HepG2 (cell line): ENCODE data around the gene POLL. TPM values are rescaled to one million over a fixed set of nuclear protein-coding genes. Genes with fewer than 3 reads are reported as not detected.

ENCODE experiments used
- ATAC-seq: fragments of 200-7000 bp; cut with Tn5 transposase; 3 replicates; pipeline ENCODE4 v1.9.1; 2020; ENCODE audit warnings: mild to moderate bottlenecking, moderate library complexity
- BruUV-seq: library from RNA; stranded (reverse); fragments of 400-500 nt; replicated peaks from 2 replicates; lab custom pipeline; 2021; lab: Mats Ljungman, UMichigan
- CTCF ChIA-PET: fragments of 300-600 bp; formaldehyde crosslinking; extraction: SDS; loops from one replicate; lab custom pipeline; 2021; ENCODE audit warnings: low total read pairs, inconsistent platforms, low intra/inter-chr PET ratio; lab: Yijun Ruan, JAX
- POLR2A ChIA-PET: fragments of 350-600 bp; sonication (Branson Sonifier 250); formaldehyde crosslinking; loops from one replicate; lab custom pipeline; 2020; ENCODE audit warnings: antibody characterized with exemption, inconsistent platforms; lab: Yijun Ruan, JAX
- DNase-seq: peaks from one replicate; pipeline ENCODE4 v3.0.0-alpha.2; 2015; ENCODE audit warnings: low spot score
- FAIRE-seq: peaks from 3 replicates; lab custom pipeline; 2011; peaks lifted over from hg19 to GRCh38; lab: Jason Lieb, UNC
- H2AFZ ChIP-seq: one replicate; pipeline ENCODE4 v1.6.1; 2011; ENCODE audit warnings: low read length, inconsistent platforms
- H3K27ac ChIP-seq: fragments of 300-600 bp; 3 replicates; pipeline ENCODE4 v1.8.0; 2011; ENCODE audit warnings: mixed run types, mild to moderate bottlenecking, mixed read lengths, low read length, inconsistent platforms; ENCODE audit not compliant: insufficient read depth; ENCODE audit errors: extremely low read length
- H3K27me3 ChIP-seq, 2 experiments: fragments of 200-600 bp in 1 of 2; 2 replicates in 1 of 2; 3 replicates in 1 of 2; pipeline versions ENCODE4 v1.6.0 to v1.8.0; 2011; ENCODE audit warnings: low read length in 2 of 2, mild to moderate bottlenecking in 2 of 2, moderate library complexity in 2 of 2, inconsistent platforms in 1 of 2; ENCODE audit not compliant: insufficient read depth in 2 of 2, control insufficient read depth in 1 of 2
- H3K36me3 ChIP-seq, 2 experiments: fragments of 200-600 bp in 1 of 2; replicated peaks in 1 of 2; 2 replicates in 1 of 2; 3 replicates in 1 of 2; pipeline versions ENCODE4 v1.5.1 to v1.8.0; 2011; ENCODE audit warnings: low read length in 2 of 2, inconsistent platforms in 1 of 2; ENCODE audit not compliant: insufficient read depth in 2 of 2, control insufficient read depth in 1 of 2
- H3K4me1 ChIP-seq: 2 replicates; pipeline ENCODE4 v1.5.1; 2012; ENCODE audit warnings: low read length, inconsistent platforms; ENCODE audit not compliant: insufficient read depth
- H3K4me2 ChIP-seq: 2 replicates; pipeline ENCODE4 v1.6.0; 2011; ENCODE audit warnings: low read depth, low read length, inconsistent platforms
- H3K4me3 ChIP-seq, 3 experiments: fragments of 200-600 bp in 1 of 3; sonication (generic), shearing (Covaris generic) in 1 of 3; replicated peaks in 1 of 3; 2 replicates each; pipeline ENCODE4 v1.5.1; 2011 to 2016; ENCODE audit warnings: low read length in 3 of 3, inconsistent platforms in 2 of 3, low read depth in 2 of 3, mild to moderate bottlenecking in 2 of 3, control low read depth in 1 of 3, mixed read lengths in 1 of 3; ENCODE audit not compliant: insufficient read depth in 1 of 3
- H3K79me2 ChIP-seq: one replicate; pipeline ENCODE4 v1.6.1; 2011; ENCODE audit warnings: low read length, inconsistent platforms; ENCODE audit not compliant: insufficient read depth
- H3K9ac ChIP-seq: 2 replicates; pipeline ENCODE4 v1.6.0; 2011; ENCODE audit warnings: mild to moderate bottlenecking, low read depth, low read length, inconsistent platforms; ENCODE audit not compliant: insufficient read depth
- H3K9me3 ChIP-seq: 2 replicates; pipeline ENCODE4 v1.5.1; 2012; ENCODE audit warnings: mild to moderate bottlenecking, low read length
- H4K20me1 ChIP-seq: 2 replicates; pipeline ENCODE4 v1.6.0; 2011; ENCODE audit warnings: inconsistent platforms, mild to moderate bottlenecking, low read length, moderate library complexity; ENCODE audit not compliant: insufficient read depth
- EHMT2 ChIP-seq: fragments of 200-600 bp; sonication (generic); IDR thresholded peaks from 2 replicates; pipeline ENCODE4 v1.7.0; 2017; ENCODE audit warnings: antibody characterized with exemption, low read depth, low read length, borderline replicate concordance
- GFI1 ChIP-seq: sonication (generic); formaldehyde crosslinking; IDR thresholded peaks from 2 replicates; pipeline ENCODE4 v1.5.0; 2020; ENCODE audit warnings: missing genetic modification reagents, mild to moderate bottlenecking, borderline replicate concordance
- JUNB ChIP-seq: sonication (generic); formaldehyde crosslinking; IDR thresholded peaks from 2 replicates; pipeline ENCODE4 v1.8.0; 2022; ENCODE audit warnings: missing genetic modification reagents, mild to moderate bottlenecking, borderline replicate concordance
- SOX5 ChIP-seq: IDR thresholded peaks from 2 replicates; pipeline ENCODE4 v1.6.1; 2016; ENCODE audit warnings: borderline replicate concordance
- ZBTB2 ChIP-seq: sonication (generic); formaldehyde crosslinking; IDR thresholded peaks from 2 replicates; pipeline ENCODE4 v1.8.0; 2022; ENCODE audit warnings: low read depth, missing genetic modification reagents
- ZNF17 ChIP-seq: sonication (generic); formaldehyde crosslinking; IDR thresholded peaks from 2 replicates; pipeline ENCODE4 v1.5.0; 2020; ENCODE audit warnings: mild to moderate bottlenecking, missing genetic modification reagents
- ZNF460 ChIP-seq: sonication (generic); formaldehyde crosslinking; IDR thresholded peaks from 2 replicates; pipeline ENCODE4 v1.5.1; 2020; ENCODE audit warnings: missing genetic modification reagents, mild to moderate bottlenecking, borderline replicate concordance
- ZNF572 ChIP-seq: sonication (generic); formaldehyde crosslinking; IDR thresholded peaks from 2 replicates; pipeline ENCODE4 v1.5.1; 2020; ENCODE audit warnings: mild to moderate bottlenecking, missing genetic modification reagents
- ZZZ3 ChIP-seq: sonication (generic); formaldehyde crosslinking; IDR thresholded peaks from 2 replicates; pipeline ENCODE4 v1.4.0; 2020; ENCODE audit warnings: missing genetic modification reagents, mild to moderate bottlenecking, borderline replicate concordance
- WGBS: methylation state at CpG from one replicate; pipeline ENCODE4 v1.1.6; 2017; ENCODE audit warnings: low lambda C conversion rate; 5-methylcytosine and 5-hydroxymethylcytosine counted together
- in situ Hi-C: cut with HindIII; loops from 2 replicates; pipeline ENCODE4 v1.10.0; 2017; ENCODE audit warnings: low pct_unique_long_range_greater_than_20kb; ENCODE audit not compliant: extremely low pct_ligation_motif_present
- intact Hi-C: fragments of 100-400 bp; cut with micrococcal nuclease; formaldehyde crosslinking; loops from one replicate; pipeline ENCODE4 v1.10.0; 2022; ENCODE audit not compliant: unreplicated experiment
- polyA plus RNA-seq, 8 experiments: library from polyadenylated mRNA; depleted of rRNA in 3 of 8; stranded (reverse) in 7 of 8; unstranded in 1 of 8; fragments of >200 nt; fragmentation: Illumina TruSeq in 4 of 8; extraction: Trizol in 4 of 8; gene quantifications; 2 replicates each; pipeline versions ENCODE4 v1.2.1 to v1.2.3, GENCODE V29; 2011 to 2016; ENCODE audit warnings: low read depth in 4 of 8, missing spikeins in 1 of 8, mixed read lengths in 1 of 8; ENCODE audit not compliant: insufficient read depth in 1 of 8
- total RNA-seq, 5 experiments: library from RNA; depleted of rRNA; stranded (reverse); fragments of >200 nt; fragmentation: Illumina TruSeq; extraction: Trizol; gene quantifications; 2 replicates each; pipeline ENCODE4 v1.2.3, GENCODE V29; 2016; ENCODE audit warnings: low read depth in 1 of 5

The POLL gene
- total and polyA plus RNA-seq, 2 of the 13 experiments (the other 11 are each of a cell fraction or from before 2014, with no cell fraction given), result 13.8 to 19.1 TPM

- ChIA-PET POLR2A (no interaction called here), CTCF (no interaction called here)
- no peak overlapping the region for H3K27ac ChIP-seq
- WGBS, result 84% methylated on average over 2 of the region's 2 CpGs
- intact Hi-C loops, result no loop called here
- no peaks in the 10 kb centered on the region for H4K20me1 ChIP-seq
- DNase-seq (no peak), FAIRE-seq (no peak), ATAC-seq (no peak)
- H3K4me3 ChIP-seq, result no peak overlapping the region
- TF ChIP-seq ZNF460 (no peak), SOX5 (no peak), ZZZ3 (no peak), GFI1 (CRISPR knock-in tag) (no peak), ZNF572 (CRISPR knock-in tag) (no peak), ZNF17 (CRISPR knock-in tag) (no peak), EHMT2 (no peak), ZBTB2 (CRISPR knock-in tag) (no peak), JUNB (CRISPR knock-in tag) (no peak)
- H3K9ac ChIP-seq, result no peak overlapping the region
- no TSS peak for BruUV-seq
- H3K9me3 ChIP-seq, result no peaks in the 10 kb centered on the region
- in situ Hi-C loops, result no loop called here
- no peak overlapping the region for H3K4me2 ChIP-seq
- H3K36me3 ChIP-seq, result peaks cover 15 to 38% of the 10 kb centered on the region in 2 experiments
- no peak overlapping the region for H2AFZ ChIP-seq
- peaks cover 9% of the 10 kb centered on the region; the same call in 1 of the 2 replicates for H3K4me1 ChIP-seq
- no peaks in the 10 kb centered on the region for H3K79me2 ChIP-seq
- H3K27me3 ChIP-seq, result no peaks in the 10 kb centered on the region
These were observed 19.1 kb upstream of the POLL start for GRCh38 chr10:101607124-101607523.
